K562 (cell line): ENCODE measurements around the gene ZNF800. TPM values are rescaled to one million over a fixed set of nuclear protein-coding genes. Genes with fewer than 3 reads are reported as not detected.
A peak's percentile ranks its signal among the peaks of the same experiment; 100 is the strongest.

ENCODE experiments used
- ATAC-seq: fragments of 200-7000 bp; cut with Tn5 transposase; 3 replicates; pipeline ENCODE4 v1.9.1; 2020; ENCODE audit warnings: moderate library complexity
- BruUV-seq: library from RNA; stranded (reverse); fragments of 400-500 nt; replicated peaks from 2 replicates; lab custom pipeline; 2021; lab: Mats Ljungman, UMichigan
- CTCF ChIA-PET: fragments of 300-600 bp; formaldehyde crosslinking; extraction: SDS; loops from one replicate; lab custom pipeline; 2021; ENCODE audit warnings: low intra/inter-chr PET ratio; lab: Yijun Ruan, JAX
- POLR2A ChIA-PET: fragments of 300-600, 350-650 bp; sonication (Branson Sonifier 250); formaldehyde crosslinking; extraction: SDS; loops from one replicate; lab custom pipeline; 2021; ENCODE audit warnings: antibody characterized with exemption, inconsistent platforms; lab: Yijun Ruan, JAX
- DNase-seq, 4 experiments: peaks; one replicate each; pipeline versions ENCODE4 v3.0.0 to v3.0.0-alpha.2; 2011 to 2018; ENCODE audit warnings: low spot score in 3 of 4, mixed read lengths in 3 of 4; ENCODE audit errors: extremely low read depth in 1 of 4
- FAIRE-seq: peaks from 2 replicates; lab custom pipeline; 2011; peaks lifted over from hg19 to GRCh38; lab: Jason Lieb, UNC
- H2AFZ ChIP-seq: 2 replicates; pipeline ENCODE4 v1.6.0; 2011; ENCODE audit warnings: low read depth, low read length, control low read depth, inconsistent platforms
- H3K27ac ChIP-seq: fragments of 200-600 bp; 3 replicates; pipeline ENCODE4 v1.8.0; 2011; ENCODE audit warnings: low read depth, mild to moderate bottlenecking, control low read depth, inconsistent platforms, low read length, moderate library complexity, mixed read lengths; ENCODE audit errors: extremely low read depth
- H3K27me3 ChIP-seq, 2 experiments: fragments of 300-600 bp in 1 of 2; 2 replicates in 1 of 2; 3 replicates in 1 of 2; pipeline versions ENCODE4 v1.6.0 to v1.8.0; 2011; ENCODE audit warnings: inconsistent platforms in 2 of 2, low read length in 2 of 2, mild to moderate bottlenecking in 1 of 2, mixed read lengths in 1 of 2, moderate library complexity in 1 of 2; ENCODE audit not compliant: control insufficient read depth in 2 of 2, insufficient read depth in 2 of 2
- H3K36me3 ChIP-seq: fragments of 300-600 bp; 3 replicates; pipeline ENCODE4 v1.8.0; 2011; ENCODE audit warnings: mild to moderate bottlenecking, low read length, inconsistent platforms; ENCODE audit not compliant: control insufficient read depth, insufficient read depth
- H3K4me1 ChIP-seq, 2 experiments: fragments of 200-600 bp in 1 of 2; replicated peaks in 1 of 2; 2 replicates in 1 of 2; 3 replicates in 1 of 2; pipeline versions ENCODE4 v1.5.1 to v1.8.0; 2011; ENCODE audit warnings: inconsistent platforms in 2 of 2, low read length in 2 of 2, mild to moderate bottlenecking in 1 of 2, mixed read lengths in 1 of 2, moderate library complexity in 1 of 2; ENCODE audit not compliant: control insufficient read depth in 2 of 2, insufficient read depth in 2 of 2
- H3K4me2 ChIP-seq: 2 replicates; pipeline ENCODE4 v1.6.1; 2011; ENCODE audit warnings: low read length, control low read depth, inconsistent platforms, mixed read lengths; ENCODE audit not compliant: insufficient read depth
- H3K4me3 ChIP-seq: fragments of 200-600 bp; sonication (generic), shearing (Covaris generic); 2 replicates; pipeline ENCODE4 v1.5.1; 2016; ENCODE audit warnings: control low read depth, inconsistent platforms
- H3K79me2 ChIP-seq: fragments of 200-600 bp; 3 replicates; pipeline ENCODE4 v1.8.0; 2011; ENCODE audit warnings: low read length, inconsistent platforms; ENCODE audit not compliant: control insufficient read depth, insufficient read depth
- H3K9ac ChIP-seq, 2 experiments: 2 replicates each; pipeline versions ENCODE4 v1.6.0 to v1.6.1; 2011; ENCODE audit warnings: low read depth in 2 of 2, low read length in 2 of 2, control low read depth in 1 of 2, inconsistent platforms in 1 of 2, mild to moderate bottlenecking in 1 of 2, mixed read lengths in 1 of 2; ENCODE audit not compliant: insufficient read depth in 1 of 2
- H3K9me1 ChIP-seq: one replicate; pipeline ENCODE4 v1.6.0; 2011; ENCODE audit warnings: inconsistent platforms, mild to moderate bottlenecking, low read length, moderate library complexity; ENCODE audit not compliant: control insufficient read depth, insufficient read depth
- H3K9me3 ChIP-seq: replicated peaks from 2 replicates; pipeline ENCODE4 v1.5.1; 2011; ENCODE audit warnings: low read depth, low read length, inconsistent platforms; ENCODE audit not compliant: control insufficient read depth, insufficient read depth
- H4K20me1 ChIP-seq: replicated peaks from 2 replicates; pipeline ENCODE4 v1.6.1; 2011; ENCODE audit warnings: low read length, inconsistent platforms, mixed read lengths; ENCODE audit not compliant: control insufficient read depth, insufficient read depth
- BACH1 ChIP-seq: fragments of 200-800 bp; sonication (Bioruptor generic); IDR thresholded peaks from 2 replicates; pipeline ENCODE4 v1.6.1; 2016; ENCODE audit warnings: missing genetic modification characterization, missing compliant biosample characterization
- JUN ChIP-seq, 2 experiments: sonication (generic) in 1 of 2; formaldehyde crosslinking in 1 of 2; IDR thresholded peaks; 2 replicates each; pipeline versions ENCODE4 v1.6.1 to v1.8.0; 2012 to 2022; ENCODE audit warnings: borderline replicate concordance in 2 of 2, mild to moderate bottlenecking in 2 of 2, improper control_type of control experiment in 1 of 2, low read depth in 1 of 2, low read length in 1 of 2, missing genetic modification reagents in 1 of 2
- MAFG ChIP-seq: fragments of 450-650 bp; conservative IDR thresholded peaks from 2 replicates; pipeline ENCODE4 v1.6.1; 2016; ENCODE audit warnings: missing genetic modification characterization, missing compliant biosample characterization
- NR1H2 ChIP-seq: sonication (generic); formaldehyde crosslinking; IDR thresholded peaks from 2 replicates; pipeline ENCODE4 v1.4.0; 2020; ENCODE audit warnings: mild to moderate bottlenecking, missing genetic modification reagents
- RBM14 ChIP-seq: fragments of 200-400 bp; formaldehyde crosslinking; IDR thresholded peaks from 2 replicates; pipeline ENCODE4 v1.6.1; 2018; ENCODE audit warnings: low read depth, mild to moderate bottlenecking, low read length, moderate library complexity, borderline replicate concordance; ENCODE audit not compliant: insufficient read depth
- SMARCE1 ChIP-seq: fragments of 450-650 bp; IDR thresholded peaks from 2 replicates; pipeline ENCODE4 v1.7.1; 2016; ENCODE audit warnings: mild to moderate bottlenecking
- VEZF1 ChIP-seq: fragments of 200-800 bp; sonication (Bioruptor generic); IDR thresholded peaks from 2 replicates; pipeline ENCODE4 v1.6.1; 2017; ENCODE audit warnings: missing genetic modification characterization, missing compliant biosample characterization
- ZNF316 ChIP-seq: fragments of 450-650 bp; IDR thresholded peaks from 2 replicates; pipeline ENCODE4 v1.6.1; 2016
- ZNF644 ChIP-seq: fragments of 200-800 bp; sonication (Bioruptor generic); IDR thresholded peaks from 2 replicates; pipeline ENCODE4 v1.6.1; 2016; ENCODE audit warnings: low read depth, missing genetic modification characterization, missing compliant biosample characterization
- ZNF766 ChIP-seq: fragments of 200-800 bp; sonication (Bioruptor generic); conservative IDR thresholded peaks from 2 replicates; pipeline ENCODE4 v1.6.1; 2016; ENCODE audit warnings: missing genetic modification characterization, missing compliant biosample characterization
- in situ Hi-C: fragments of 300-500 bp; cut with MboI; formaldehyde crosslinking; loops from 4 replicates; pipeline ENCODE4 v1.15.0; 2018; ENCODE audit warnings: inconsistent platforms, mixed read lengths
- intact Hi-C: fragments of 100-400 bp; cut with micrococcal nuclease; formaldehyde crosslinking; loops from 2 replicates; pipeline ENCODE4 v1.14.2; 2022
- polyA plus RNA-seq, 8 experiments: library from polyadenylated mRNA; depleted of rRNA in 4 of 8; stranded (reverse) in 5 of 8; unstranded in 3 of 8; fragments of >200 nt; fragmentation: Nextera tagmentation in 2 of 8; fragmentation: Illumina TruSeq in 1 of 8; extraction: Ambion mirVana in 2 of 8; extraction: Trizol in 1 of 8; gene quantifications; 2 replicates each; pipeline versions ENCODE4 v1.2.1 to v1.2.3, GENCODE V29; 2011 to 2014; ENCODE audit warnings: inconsistent platforms in 1 of 8, missing spikeins in 1 of 8
- total RNA-seq, 7 experiments: library from RNA; depleted of rRNA in 6 of 7; stranded (reverse); fragments of >200 nt in 6 of 7; fragmentation: Illumina TruSeq in 2 of 7; extraction: Trizol in 2 of 7; gene quantifications; 2 replicates each; pipeline versions ENCODE4 v1.2.1 to v1.2.3, GENCODE V29; 2011 to 2021; ENCODE audit warnings: low replicate concordance in 1 of 7

Gene ZNF800
- total and polyA plus RNA-seq, 9 of the 15 experiments (the other 6 are each of a cell fraction or from before 2014, with no cell fraction given) = 7.5 to 58.3 (median 33.4) TPM

DNA sequence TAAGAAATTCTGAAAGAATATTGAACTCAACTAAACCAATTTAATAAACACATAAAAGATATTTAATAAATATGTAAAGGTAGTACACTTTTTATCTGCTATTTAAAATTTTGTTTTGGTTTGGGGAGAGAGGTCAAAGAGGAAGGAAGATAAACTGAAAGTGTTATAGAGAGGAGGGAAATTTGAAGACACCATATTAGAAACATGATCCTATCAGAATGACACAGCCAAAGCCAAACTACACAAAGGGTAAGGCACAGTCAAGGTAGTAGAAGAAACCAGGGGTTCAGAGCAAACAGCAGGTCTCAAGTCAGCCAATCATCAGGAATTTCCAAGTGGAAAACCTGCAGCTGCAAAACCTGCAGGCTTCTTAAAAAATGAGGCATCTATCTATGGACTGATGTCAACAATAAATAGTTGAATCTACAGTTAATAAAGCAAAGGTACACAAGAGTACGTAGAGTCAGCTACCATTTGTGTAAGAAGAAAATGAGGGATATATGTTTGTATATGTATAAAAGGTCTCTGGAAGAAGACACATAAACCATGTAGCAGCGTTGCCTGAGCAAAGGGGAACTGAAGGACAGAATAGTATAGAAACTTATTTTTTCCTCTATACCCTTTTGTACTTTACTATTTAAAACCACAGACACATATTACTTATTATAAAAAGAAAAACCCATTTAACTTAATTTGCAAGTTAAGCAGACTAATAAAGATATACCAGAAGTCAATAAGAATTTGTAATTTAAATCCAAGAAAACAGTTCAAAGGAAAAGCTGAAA is 10.0 kb downstream of the ZNF800 start (continued):
- TF ChIP-seq SMARCE1 (peak; percentile 49; the same call in 1 of the 2 replicates), BACH1 (tag) (no peak), ZNF316 (peak; percentile 52; the same call in 1 of the 2 replicates), ZNF766 (CRISPR knock-in tag) (peak; percentile 79), JUN (IDR thresholded peaks at IDR 0.05; ENCODE audit: borderline replicate concordance, low read depth, low read length) (no peak), JUN (CRISPR knock-in tag; IDR thresholded peaks at IDR 0.05; ENCODE audit: borderline replicate concordance) (no peak), MAFG (tag) (peak; percentile 32; the same call in 1 of the 2 replicates)

GRCh38 chr7:127380479-127380878 is 12.0 kb downstream of the ZNF800 start:
- H3K4me3 ChIP-seq = no peak overlapping the region
- no peaks in the 10 kb centered on the region for H3K9me1 ChIP-seq
- FAIRE-seq = no peak
- no peak for ATAC-seq
- H3K79me2 ChIP-seq = peaks cover 95% of the 10 kb centered on the region
- H3K4me1 ChIP-seq = peaks cover 4 to 28% of the 10 kb centered on the region in 2 experiments
- no TSS peak for BruUV-seq
- H3K27me3 ChIP-seq = no peaks in the 10 kb centered on the region
- peaks cover 85% of the 10 kb centered on the region for H3K36me3 ChIP-seq
- no peaks in the 10 kb centered on the region for H3K9me3 ChIP-seq
- H3K9ac ChIP-seq = no peak overlapping the region; a peak in 1 of 4 replicates
- peak overlapping the region; percentile 23; the same call in 2 of the 3 replicates for H3K27ac ChIP-seq
- CTCF ChIA-PET = no interaction called here
- no peak overlapping the region for H2AFZ ChIP-seq
- no peak overlapping the region for H3K4me2 ChIP-seq
- intact Hi-C loops = loop anchor here (5.0 kb wide), 1 partner anchor 272 kb away; the partner anchor contains the start of gene SND1
- no peak for DNase-seq
- no peaks in the 10 kb centered on the region for H4K20me1 ChIP-seq
- POLR2A ChIA-PET = interaction anchor here (0.9 to 1.7 kb wide), 5 partner anchors 10 to 16 kb away, joined by 3 to 7 read pairs (median 5); partner anchors contain the start of gene ZNF800
- in situ Hi-C loops = no loop called here
- no peak for TF ChIP-seq VEZF1 (CRISPR knock-in tag)
- TF ChIP-seq ZNF644 (tag) = no peak
- TF ChIP-seq RBM14 = no peak
- TF ChIP-seq NR1H2 (CRISPR knock-in tag) = no peak
